Measurements from ENCODE around the gene STAM.

STAM gene

DNA sequence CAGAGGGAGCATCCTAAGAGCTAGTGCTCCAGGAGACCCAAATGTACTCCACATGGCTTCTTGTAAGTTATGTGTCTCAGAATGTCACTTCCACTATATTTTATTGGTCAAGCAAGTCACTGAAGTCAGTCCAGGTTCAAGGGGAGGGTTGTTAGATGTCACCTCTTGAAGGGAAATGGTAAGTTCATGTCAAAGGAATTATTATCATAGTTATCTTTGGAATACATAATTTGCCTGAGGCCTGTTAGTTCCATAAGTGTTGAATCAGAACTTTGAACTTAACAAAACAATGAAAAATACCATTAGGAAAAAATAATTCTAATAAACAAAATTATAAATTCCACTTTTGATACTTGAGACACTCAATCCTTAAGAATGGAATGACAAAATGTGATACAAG, 30.6 kb downstream of the STAM start:
- Histone ChIP-seq H3K27me3 (ENCODE audit: insufficient read depth, low read length, poor library complexity, severe bottlenecking) (no peaks in the 10 kb centered on the region), H3K4me1 (ENCODE audit: insufficient read depth, low read length, poor library complexity, severe bottlenecking) (peaks cover 50% of the 10 kb centered on the region), H4K20me1 (ENCODE audit: insufficient read depth, low read length, poor library complexity, severe bottlenecking) (peaks cover 29% of the 10 kb centered on the region), H3K79me2 (ENCODE audit: insufficient read depth, low read length) (peaks cover 98% of the 10 kb centered on the region), H3F3A (ENCODE audit: low read depth) (peaks cover 5% of the 10 kb centered on the region), H3K36me3 (ENCODE audit: insufficient read depth, low read length) (peaks cover 8% of the 10 kb centered on the region), H3K9ac (ENCODE audit: low read depth, low read length, poor library complexity, severe bottlenecking) (no peak overlapping the region), H3K4me2 (ENCODE audit: low read depth, low read length, poor library complexity, severe bottlenecking) (no peak overlapping the region), H3K4me3 (ENCODE audit: low read length, poor library complexity, severe bottlenecking) (no peak overlapping the region), H3K9me2 (replicated peaks; ENCODE audit: low read depth, low read length) (no peaks in the 10 kb centered on the region), H3K9me3 (ENCODE audit: insufficient read depth, low read depth, low read length) (no peaks in the 10 kb centered on the region), H2AFZ (ENCODE audit: low read length) (no peak overlapping the region)
- TF ChIP-seq, protein P1, sequence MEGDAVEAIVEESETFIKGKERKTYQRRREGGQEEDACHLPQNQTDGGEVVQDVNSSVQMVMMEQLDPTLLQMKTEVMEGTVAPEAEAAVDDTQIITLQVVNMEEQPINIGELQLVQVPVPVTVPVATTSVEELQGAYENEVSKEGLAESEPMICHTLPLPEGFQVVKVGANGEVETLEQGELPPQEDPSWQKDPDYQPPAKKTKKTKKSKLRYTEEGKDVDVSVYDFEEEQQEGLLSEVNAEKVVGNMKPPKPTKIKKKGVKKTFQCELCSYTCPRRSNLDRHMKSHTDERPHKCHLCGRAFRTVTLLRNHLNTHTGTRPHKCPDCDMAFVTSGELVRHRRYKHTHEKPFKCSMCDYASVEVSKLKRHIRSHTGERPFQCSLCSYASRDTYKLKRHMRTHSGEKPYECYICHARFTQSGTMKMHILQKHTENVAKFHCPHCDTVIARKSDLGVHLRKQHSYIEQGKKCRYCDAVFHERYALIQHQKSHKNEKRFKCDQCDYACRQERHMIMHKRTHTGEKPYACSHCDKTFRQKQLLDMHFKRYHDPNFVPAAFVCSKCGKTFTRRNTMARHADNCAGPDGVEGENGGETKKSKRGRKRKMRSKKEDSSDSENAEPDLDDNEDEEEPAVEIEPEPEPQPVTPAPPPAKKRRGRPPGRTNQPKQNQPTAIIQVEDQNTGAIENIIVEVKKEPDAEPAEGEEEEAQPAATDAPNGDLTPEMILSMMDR (conservative IDR thresholded peaks at IDR 0.05; ENCODE audit: low read length), result no peak
- no peak for TF ChIP-seq EZH2phosphoT487 (IDR thresholded peaks at IDR 0.05; ENCODE audit: borderline replicate concordance)

DNA sequence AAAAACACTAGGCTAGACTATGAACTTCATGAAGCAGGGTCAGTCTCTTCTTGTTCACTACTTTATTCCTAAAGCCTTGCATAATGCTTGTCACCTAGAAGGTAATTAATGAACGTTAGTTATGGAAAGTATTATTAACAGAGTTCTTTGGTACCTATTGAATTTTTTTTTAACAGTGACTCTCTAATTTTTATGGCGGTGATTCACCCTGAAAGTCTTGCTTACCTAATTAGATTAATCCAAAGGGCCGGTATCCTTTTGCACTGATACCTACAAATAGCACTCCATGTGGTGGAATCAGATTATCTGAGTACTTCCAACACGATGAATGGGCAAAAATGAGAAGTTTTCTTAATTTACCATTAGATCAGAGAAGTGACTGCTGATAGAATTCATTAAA, 31.7 kb downstream of the STAM start:
- no peak overlapping the region for H3K4me2 ChIP-seq (ENCODE audit: low read depth, low read length, poor library complexity, severe bottlenecking)
- H3K27me3 ChIP-seq (ENCODE audit: insufficient read depth, low read length, poor library complexity, severe bottlenecking), result no peaks in the 10 kb centered on the region
- H3K9me2 ChIP-seq (replicated peaks; ENCODE audit: low read depth, low read length), result no peaks in the 10 kb centered on the region
- no peak overlapping the region for H3K4me3 ChIP-seq (ENCODE audit: low read length, poor library complexity, severe bottlenecking)
- H2AFZ ChIP-seq (ENCODE audit: low read length), result no peak overlapping the region
- H4K20me1 ChIP-seq (ENCODE audit: insufficient read depth, low read length, poor library complexity, severe bottlenecking), result peaks cover 30% of the 10 kb centered on the region
- H3K4me1 ChIP-seq (ENCODE audit: insufficient read depth, low read length, poor library complexity, severe bottlenecking), result peaks cover 42% of the 10 kb centered on the region
- TF ChIP-seq EZH2phosphoT487 (IDR thresholded peaks at IDR 0.05; ENCODE audit: borderline replicate concordance), result no peak
- TF ChIP-seq, protein P1 (conservative IDR thresholded peaks at IDR 0.05; ENCODE audit: low read length), result no peak
- peaks cover 5% of the 10 kb centered on the region for H3F3A ChIP-seq (ENCODE audit: low read depth)
- no peak overlapping the region for H3K9ac ChIP-seq (ENCODE audit: low read depth, low read length, poor library complexity, severe bottlenecking)
- no peaks in the 10 kb centered on the region for H3K9me3 ChIP-seq (ENCODE audit: insufficient read depth, low read depth, low read length)
- H3K36me3 ChIP-seq (ENCODE audit: insufficient read depth, low read length), result peaks cover 10% of the 10 kb centered on the region
- peaks cover 98% of the 10 kb centered on the region for H3K79me2 ChIP-seq (ENCODE audit: insufficient read depth, low read length)

DNA sequence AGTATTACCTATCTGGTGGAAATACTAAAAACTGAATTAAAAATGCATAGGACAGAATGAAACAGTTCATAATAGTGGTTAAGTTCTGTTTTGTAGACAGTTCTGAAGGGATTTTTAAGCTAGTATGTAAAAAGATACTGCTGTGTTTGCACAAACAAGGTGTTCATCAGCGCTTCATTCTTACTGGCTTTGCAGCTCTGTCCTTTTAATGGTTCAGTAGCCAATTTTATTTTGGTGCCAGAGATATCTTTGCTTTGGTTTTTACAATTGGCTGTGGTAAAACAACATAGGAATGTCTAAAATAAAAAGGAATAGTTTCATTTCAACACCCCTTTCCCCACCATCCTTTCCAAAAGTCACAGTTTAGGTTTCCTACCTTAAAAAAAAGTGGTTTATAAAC, 33.0 kb downstream of the STAM start:
- peaks cover 99% of the 10 kb centered on the region for H3K79me2 ChIP-seq (ENCODE audit: insufficient read depth, low read length)
- H3F3A ChIP-seq (ENCODE audit: low read depth), result peaks cover 5% of the 10 kb centered on the region
- no peak for TF ChIP-seq EZH2phosphoT487 (IDR thresholded peaks at IDR 0.05; ENCODE audit: borderline replicate concordance)
- TF ChIP-seq, protein P1 (conservative IDR thresholded peaks at IDR 0.05; ENCODE audit: low read length), result no peak
- no peaks in the 10 kb centered on the region for H3K9me3 ChIP-seq (ENCODE audit: insufficient read depth, low read depth, low read length)
- H3K4me2 ChIP-seq (ENCODE audit: low read depth, low read length, poor library complexity, severe bottlenecking), result no peak overlapping the region
- H3K36me3 ChIP-seq (ENCODE audit: insufficient read depth, low read length), result peaks cover 15% of the 10 kb centered on the region
- H3K4me1 ChIP-seq (ENCODE audit: insufficient read depth, low read length, poor library complexity, severe bottlenecking), result peaks cover 33% of the 10 kb centered on the region
- H3K9me2 ChIP-seq (replicated peaks; ENCODE audit: low read depth, low read length), result no peaks in the 10 kb centered on the region
- H3K4me3 ChIP-seq (ENCODE audit: low read length, poor library complexity, severe bottlenecking), result no peak overlapping the region
- no peak overlapping the region for H2AFZ ChIP-seq (ENCODE audit: low read length)
- peaks cover 28% of the 10 kb centered on the region for H4K20me1 ChIP-seq (ENCODE audit: insufficient read depth, low read length, poor library complexity, severe bottlenecking)
- no peak overlapping the region for H3K9ac ChIP-seq (ENCODE audit: low read depth, low read length, poor library complexity, severe bottlenecking)
- H3K27me3 ChIP-seq (ENCODE audit: insufficient read depth, low read length, poor library complexity, severe bottlenecking), result no peaks in the 10 kb centered on the region

Data from Loucy (cell line).